GM12878 (cell line): ENCODE data around the gene COL27A1. TPM values are rescaled to one million over a fixed set of nuclear protein-coding genes. Genes with fewer than 3 reads are reported as not detected.

ENCODE experiments used
- ATAC-seq: fragments of 200-7000 bp; cut with Tn5 transposase; 3 replicates; pipeline ENCODE4 v1.9.1; 2020; ENCODE audit warnings: mild to moderate bottlenecking, moderate library complexity
- BruUV-seq: library from RNA; stranded (reverse); fragments of 400-500 nt; replicated peaks from 2 replicates; lab custom pipeline; 2021; lab: Mats Ljungman, UMichigan
- CTCF ChIA-PET: fragments of 300-600 bp; sonication (Branson Sonifier 250); formaldehyde crosslinking; extraction: SDS; loops from one replicate; lab custom pipeline; 2021; ENCODE audit warnings: inconsistent platforms; lab: Yijun Ruan, JAX
- POLR2A ChIA-PET: fragments of 350-600 bp; formaldehyde crosslinking; extraction: SDS; loops from one replicate; lab custom pipeline; 2021; ENCODE audit warnings: inconsistent platforms; lab: Charles Lee
- RAD21 ChIA-PET: fragments of 300-600 bp; sonication (Branson Sonifier 250); formaldehyde crosslinking; loops from one replicate; lab custom pipeline; 2023; ENCODE audit warnings: antibody characterized with exemption; ENCODE audit not compliant: unreplicated experiment; lab: Charles Lee
- SMC1A ChIA-PET: fragments of 300-600 bp; sonication (Branson Sonifier 250); formaldehyde crosslinking; loops from one replicate; lab custom pipeline; 2023; ENCODE audit not compliant: unreplicated experiment, uncharacterized antibody; lab: Charles Lee
- DNase-seq: peaks from one replicate; pipeline ENCODE4 v3.0.0-alpha.2; 2011; ENCODE audit warnings: low read depth, low spot score
- FAIRE-seq: peaks from 3 replicates; lab custom pipeline; 2011; peaks lifted over from hg19 to GRCh38; lab: Jason Lieb, UNC
- H2AFZ ChIP-seq: 2 replicates; pipeline ENCODE4 v1.6.0; 2011; ENCODE audit warnings: low read depth, low read length, control low read depth; ENCODE audit not compliant: control insufficient read depth
- H3K27ac ChIP-seq: 2 replicates; pipeline ENCODE4 v1.5.1; 2011; ENCODE audit warnings: control low read depth; ENCODE audit not compliant: control insufficient read depth, insufficient read depth
- H3K27me3 ChIP-seq, 2 experiments: replicated peaks in 1 of 2; 2 replicates each; pipeline versions ENCODE4 v1.6.0 to v1.6.1; 2011; ENCODE audit warnings: low read length in 1 of 2; ENCODE audit not compliant: control insufficient read depth in 2 of 2, insufficient read depth in 2 of 2
- H3K36me3 ChIP-seq, 2 experiments: 2 replicates each; pipeline ENCODE4 v1.5.1; 2011; ENCODE audit warnings: low read length in 1 of 2; ENCODE audit not compliant: control insufficient read depth in 2 of 2, insufficient read depth in 2 of 2
- H3K4me1 ChIP-seq: 2 replicates; pipeline ENCODE4 v1.6.1; 2011; ENCODE audit warnings: mild to moderate bottlenecking, low read length, moderate library complexity, mixed read lengths; ENCODE audit not compliant: control insufficient read depth, insufficient read depth
- H3K4me2 ChIP-seq: 2 replicates; pipeline ENCODE4 v1.6.0; 2011; ENCODE audit warnings: control low read depth; ENCODE audit not compliant: control insufficient read depth, insufficient read depth
- H3K4me3 ChIP-seq: fragments of 200-600 bp; sonication (generic); 2 replicates; pipeline ENCODE4 v1.5.1; 2016
- H3K79me2 ChIP-seq: 2 replicates; pipeline ENCODE4 v1.6.0; 2011; ENCODE audit warnings: low read length; ENCODE audit not compliant: control insufficient read depth, insufficient read depth
- H3K9ac ChIP-seq: 2 replicates; pipeline ENCODE4 v1.8.0; 2011; ENCODE audit warnings: low read length, control low read depth, mixed read lengths; ENCODE audit not compliant: control insufficient read depth, insufficient read depth
- H3K9me3 ChIP-seq: replicated peaks from 3 replicates; pipeline ENCODE4 v1.5.1; 2011; ENCODE audit warnings: mild to moderate bottlenecking, low read length; ENCODE audit not compliant: control insufficient read depth, insufficient read depth
- H4K20me1 ChIP-seq: 2 replicates; pipeline ENCODE4 v1.6.0; 2011; ENCODE audit not compliant: control insufficient read depth, insufficient read depth
- MYB ChIP-seq: fragments of 150-350 bp; IDR thresholded peaks from 2 replicates; pipeline ENCODE4 v1.6.1; 2014; ENCODE audit warnings: mild to moderate bottlenecking, low read depth, low read length, borderline replicate concordance
- WGBS: methylation state at CpG from one replicate; pipeline ENCODE4 v1.1.6; 2016; ENCODE audit warnings: low lambda C conversion rate; ENCODE audit not compliant: insufficient replicate concordance, insufficient coverage; ENCODE audit errors: missing lambda C conversion rate; 5-methylcytosine and 5-hydroxymethylcytosine counted together
- in situ Hi-C: fragments of 300-500 bp; cut with MboI; formaldehyde crosslinking; loops from 9 replicates; pipeline ENCODE4 v1.14.3; 2018; ENCODE audit warnings: mixed read lengths
- intact Hi-C: fragments of 100-400 bp; cut with micrococcal nuclease; formaldehyde crosslinking; loops from one replicate; pipeline ENCODE4 v1.14.2; 2022; ENCODE audit not compliant: unreplicated experiment
- polyA plus RNA-seq, 11 experiments: library from polyadenylated mRNA; depleted of rRNA in 4 of 11; unstranded in 6 of 11; stranded (reverse) in 5 of 11; fragments of >200 nt; fragmentation: Nextera tagmentation in 4 of 11; fragmentation: Illumina TruSeq in 1 of 11; extraction: Ambion mirVana in 4 of 11; extraction: Trizol in 1 of 11; gene quantifications; 1 replicate in 1 of 11; 2 replicates in 10 of 11; pipeline versions ENCODE4 v1.2.1 to v1.2.3, GENCODE V29; 2011 to 2016; ENCODE audit warnings: inconsistent platforms in 2 of 11, missing spikeins in 2 of 11, low read depth in 1 of 11
- total RNA-seq, 4 experiments: library from RNA; depleted of rRNA in 3 of 4; stranded (reverse); fragments of >200 nt in 3 of 4; fragmentation: Illumina TruSeq in 1 of 4; extraction: Trizol in 1 of 4; gene quantifications; 2 replicates each; pipeline versions ENCODE4 v1.2.1 to v1.2.3, GENCODE V29; 2013 to 2021
- TF ChIP-seq, protein P1 (sequence below): IDR thresholded peaks from 2 replicates; pipeline ENCODE4 v1.6.1; 2011; ENCODE audit warnings: borderline replicate concordance, low read depth, mild to moderate bottlenecking, moderate library complexity, low read length; ENCODE audit not compliant: insufficient read depth, poor library complexity, severe bottlenecking

COL27A1 gene
- total and polyA plus RNA-seq, 10 of the 15 experiments (the other 5 are each of a cell fraction or from before 2014, with no cell fraction given) = 0.10 TPM; not detected in 9

GRCh38 chr9:114210691-114211276 is 55.4 kb downstream of the COL27A1 start:
- in situ Hi-C loops = no loop called here

GRCh38 chr9:114212826-114213225 is 57.5 kb downstream of the COL27A1 start:
- FAIRE-seq (no peak), ATAC-seq (no peak), DNase-seq (no peak)
- no peaks in the 10 kb centered on the region for H3K79me2 ChIP-seq
- H4K20me1 ChIP-seq = no peaks in the 10 kb centered on the region
- ChIA-PET POLR2A (no interaction called here), CTCF (interaction anchor here (1.0 kb wide), 1 partner anchor 78 kb away, joined by 4 read pairs; no protein-coding TSS in a partner anchor), RAD21 (no interaction called here), SMC1A (no interaction called here)
- H3K4me1 ChIP-seq = no peaks in the 10 kb centered on the region
- 17% methylated on average over 5 of the region's 5 CpGs for WGBS
- in situ Hi-C loops = no loop called here
- intact Hi-C loops = no loop called here
- no peak overlapping the region for H3K4me3 ChIP-seq
- no peaks in the 10 kb centered on the region for H3K9me3 ChIP-seq
- no peak overlapping the region for H3K4me2 ChIP-seq
- no peak overlapping the region for H3K27ac ChIP-seq
- TF ChIP-seq, protein P1, sequence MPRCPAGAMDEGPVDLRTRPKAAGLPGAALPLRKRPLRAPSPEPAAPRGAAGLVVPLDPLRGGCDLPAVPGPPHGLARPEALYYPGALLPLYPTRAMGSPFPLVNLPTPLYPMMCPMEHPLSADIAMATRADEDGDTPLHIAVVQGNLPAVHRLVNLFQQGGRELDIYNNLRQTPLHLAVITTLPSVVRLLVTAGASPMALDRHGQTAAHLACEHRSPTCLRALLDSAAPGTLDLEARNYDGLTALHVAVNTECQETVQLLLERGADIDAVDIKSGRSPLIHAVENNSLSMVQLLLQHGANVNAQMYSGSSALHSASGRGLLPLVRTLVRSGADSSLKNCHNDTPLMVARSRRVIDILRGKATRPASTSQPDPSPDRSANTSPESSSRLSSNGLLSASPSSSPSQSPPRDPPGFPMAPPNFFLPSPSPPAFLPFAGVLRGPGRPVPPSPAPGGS = no peak
- no peaks in the 10 kb centered on the region; a peak in 2 of 4 replicates for H3K27me3 ChIP-seq
- H3K36me3 ChIP-seq = no peaks in the 10 kb centered on the region
- H3K9ac ChIP-seq = no peak overlapping the region
- BruUV-seq = no TSS peak
- no peak overlapping the region for H2AFZ ChIP-seq

More at GRCh38 chr9:114210691-114211276, 55.4 kb downstream of the COL27A1 start:
- H3K9ac ChIP-seq = no peak overlapping the region
- H3K79me2 ChIP-seq = no peaks in the 10 kb centered on the region
- ChIA-PET RAD21 (no interaction called here), POLR2A (no interaction called here), CTCF (no interaction called here), SMC1A (no interaction called here)
- FAIRE-seq (no peak), ATAC-seq (no peak), DNase-seq (no peak)
- H4K20me1 ChIP-seq = no peaks in the 10 kb centered on the region
- no peak overlapping the region for H3K4me3 ChIP-seq
- intact Hi-C loops = no loop called here
- BruUV-seq = no TSS peak
- no peaks in the 10 kb centered on the region for H3K4me1 ChIP-seq
- WGBS = 39% methylated on average over 15 of the region's 15 CpGs
- no peak overlapping the region for H3K27ac ChIP-seq
- TF ChIP-seq MYB = no peak
- H2AFZ ChIP-seq = no peak overlapping the region
- no peaks in the 10 kb centered on the region for H3K36me3 ChIP-seq
- no peaks in the 10 kb centered on the region for H3K9me3 ChIP-seq
- no peaks in the 10 kb centered on the region; a peak in 1 of 4 replicates for H3K27me3 ChIP-seq
- no peak overlapping the region for H3K4me2 ChIP-seq
